Endodermal cell (in vitro differentiated cells): ENCODE results near the gene HDAC11. TPM values are rescaled to one million over a fixed set of nuclear protein-coding genes. Genes with fewer than 3 reads are reported as not detected.

Experiments
- DNase-seq: peaks from one replicate; pipeline ENCODE4 v3.0.0-alpha.2; 2017
- H3K27ac ChIP-seq: 2 replicates; pipeline ENCODE4 v1.5.1; 2013; ENCODE audit warnings: mild to moderate bottlenecking, low read depth, low read length, moderate library complexity
- H3K27me3 ChIP-seq: 2 replicates; pipeline ENCODE4 v1.6.1; 2013; ENCODE audit warnings: mild to moderate bottlenecking, low read length, moderate library complexity; ENCODE audit not compliant: insufficient read depth, control insufficient read depth, poor library complexity, severe bottlenecking
- H3K36me3 ChIP-seq: 2 replicates; pipeline ENCODE4 v1.7.0; 2013; ENCODE audit warnings: mild to moderate bottlenecking, low read length, moderate library complexity; ENCODE audit not compliant: control insufficient read depth, insufficient read depth
- H3K4me1 ChIP-seq: one replicate; pipeline ENCODE4 v1.7.0; 2013; ENCODE audit warnings: low read length; ENCODE audit not compliant: control insufficient read depth, insufficient read depth
- H3K4me3 ChIP-seq: 2 replicates; pipeline ENCODE4 v1.5.1; 2013; ENCODE audit warnings: mild to moderate bottlenecking, low read length, moderate library complexity
- H3K9ac ChIP-seq: 2 replicates; pipeline ENCODE4 v1.6.1; 2013; ENCODE audit warnings: mild to moderate bottlenecking, low read length, moderate library complexity; ENCODE audit not compliant: poor library complexity, severe bottlenecking; ENCODE audit errors: extremely low read depth
- H3K9me3 ChIP-seq: 2 replicates; pipeline ENCODE4 v1.6.1; 2013; ENCODE audit warnings: mild to moderate bottlenecking, low read length, moderate library complexity; ENCODE audit not compliant: control insufficient read depth
- H3K27ac Mint-ChIP-seq: 2 replicates; pipeline ENCODE4 v1.8.0; 2020; ENCODE audit warnings: mixed read lengths
- H3K27me3 Mint-ChIP-seq: 2 replicates; pipeline ENCODE4 v1.8.0; 2021; ENCODE audit warnings: mild to moderate bottlenecking, mixed read lengths; ENCODE audit not compliant: insufficient read depth
- H3K36me3 Mint-ChIP-seq: 2 replicates; pipeline ENCODE4 v1.8.0; 2020; ENCODE audit warnings: low read depth, mixed read lengths
- H3K4me1 Mint-ChIP-seq: 2 replicates; pipeline ENCODE4 v1.8.0; 2020; ENCODE audit warnings: mixed read lengths
- H3K4me3 Mint-ChIP-seq: 2 replicates; pipeline ENCODE4 v1.8.0; 2020; ENCODE audit warnings: mild to moderate bottlenecking, moderate library complexity, mixed read lengths
- H3K9me3 Mint-ChIP-seq: 2 replicates; pipeline ENCODE4 v1.8.0; 2020; ENCODE audit warnings: mild to moderate bottlenecking, mixed read lengths
- WGBS, 2 experiments: methylation state at CpG; one replicate each; pipeline versions ENCODE4 v1.1.5 to v1.1.7; 2013; ENCODE audit warnings: missing lambda C conversion rate in 2 of 2, mixed read lengths in 1 of 2; ENCODE audit not compliant: insufficient coverage in 1 of 2, insufficient read length in 1 of 2; 5-methylcytosine and 5-hydroxymethylcytosine counted together
- total RNA-seq, 2 donors: library from RNA; stranded (reverse); fragmentation: NEBNext Ultra II Directional in 1 of 2; extraction: Animal tissue kit (Norgen Biotek cat#: 25700) in 1 of 2; gene quantifications; 2 replicates in 1 of 2; 3 replicates in 1 of 2; pipeline ENCODE4 v1.2.1, GENCODE V29; 2021
- TF ChIP-seq, protein P1 (sequence below): fragments of 200-600 bp; sonication (generic); conservative IDR thresholded peaks from 2 replicates; pipeline ENCODE4 v1.5.0; 2021; ENCODE audit warnings: antibody characterized with exemption, mild to moderate bottlenecking

The HDAC11 gene
- total RNA-seq, 2 donors from 2014 or later = 17.0 to 17.1 TPM

DNA sequence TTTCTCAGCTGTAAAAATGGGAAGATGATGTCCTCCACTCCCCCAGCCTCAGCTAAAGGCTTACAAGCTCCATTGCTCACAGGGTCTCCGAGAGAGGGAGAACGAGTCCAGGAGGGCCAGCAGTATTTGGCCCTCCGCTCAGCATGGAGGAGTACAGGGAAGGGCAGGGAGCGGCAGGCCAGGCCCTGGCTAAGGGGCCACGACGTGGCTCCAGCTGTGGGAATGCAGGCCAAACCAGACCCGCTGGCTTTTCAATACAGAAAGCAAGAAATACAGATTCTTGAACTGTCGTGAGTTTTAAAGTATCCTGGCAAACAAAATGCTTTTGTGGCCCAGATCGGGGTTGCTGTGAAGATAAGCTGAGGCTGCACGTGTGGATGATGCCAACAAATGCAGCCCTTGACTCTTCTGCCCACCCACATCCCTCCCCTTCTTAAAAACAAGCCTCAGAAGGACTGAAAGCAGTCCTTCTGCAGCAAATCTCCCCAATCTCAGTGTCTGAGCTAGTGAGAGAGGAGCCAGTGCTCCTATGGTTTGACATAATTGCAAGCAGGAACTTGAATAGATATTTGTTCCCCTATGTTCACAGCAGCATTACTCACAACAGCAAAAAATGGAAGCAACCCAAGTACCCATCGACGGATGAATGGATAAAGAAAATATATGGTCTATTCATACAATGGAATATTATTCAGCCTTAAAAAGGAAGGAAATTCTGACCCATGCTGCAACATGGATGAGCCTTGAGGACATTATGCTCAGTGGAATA is 50.3 kb downstream of the HDAC11 start:
- no peaks in the 10 kb centered on the region for H3K27me3 ChIP-seq
- no peak for DNase-seq
- TF ChIP-seq, protein P1, sequence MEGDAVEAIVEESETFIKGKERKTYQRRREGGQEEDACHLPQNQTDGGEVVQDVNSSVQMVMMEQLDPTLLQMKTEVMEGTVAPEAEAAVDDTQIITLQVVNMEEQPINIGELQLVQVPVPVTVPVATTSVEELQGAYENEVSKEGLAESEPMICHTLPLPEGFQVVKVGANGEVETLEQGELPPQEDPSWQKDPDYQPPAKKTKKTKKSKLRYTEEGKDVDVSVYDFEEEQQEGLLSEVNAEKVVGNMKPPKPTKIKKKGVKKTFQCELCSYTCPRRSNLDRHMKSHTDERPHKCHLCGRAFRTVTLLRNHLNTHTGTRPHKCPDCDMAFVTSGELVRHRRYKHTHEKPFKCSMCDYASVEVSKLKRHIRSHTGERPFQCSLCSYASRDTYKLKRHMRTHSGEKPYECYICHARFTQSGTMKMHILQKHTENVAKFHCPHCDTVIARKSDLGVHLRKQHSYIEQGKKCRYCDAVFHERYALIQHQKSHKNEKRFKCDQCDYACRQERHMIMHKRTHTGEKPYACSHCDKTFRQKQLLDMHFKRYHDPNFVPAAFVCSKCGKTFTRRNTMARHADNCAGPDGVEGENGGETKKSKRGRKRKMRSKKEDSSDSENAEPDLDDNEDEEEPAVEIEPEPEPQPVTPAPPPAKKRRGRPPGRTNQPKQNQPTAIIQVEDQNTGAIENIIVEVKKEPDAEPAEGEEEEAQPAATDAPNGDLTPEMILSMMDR = no peak
- no peaks in the 10 kb centered on the region for H3K9me3 ChIP-seq
- no peak overlapping the region for H3K4me3 ChIP-seq
- H3K27ac Mint-ChIP-seq = no peak overlapping the region
- no peak overlapping the region for H3K4me3 Mint-ChIP-seq
- H3K36me3 ChIP-seq = no peaks in the 10 kb centered on the region
- H3K9ac ChIP-seq = no peak overlapping the region
- H3K9me3 Mint-ChIP-seq = no peaks in the 10 kb centered on the region
- H3K27me3 Mint-ChIP-seq = peaks cover 3% of the 10 kb centered on the region
- H3K4me1 Mint-ChIP-seq = peaks cover 16% of the 10 kb centered on the region
- peaks cover 9% of the 10 kb centered on the region for H3K4me1 ChIP-seq
- no peak overlapping the region for H3K27ac ChIP-seq
- no peaks in the 10 kb centered on the region for H3K36me3 Mint-ChIP-seq
- WGBS, 2 experiments = 88 to 92% methylated on average over 9 to 12 of the region's 12 CpGs

DNA sequence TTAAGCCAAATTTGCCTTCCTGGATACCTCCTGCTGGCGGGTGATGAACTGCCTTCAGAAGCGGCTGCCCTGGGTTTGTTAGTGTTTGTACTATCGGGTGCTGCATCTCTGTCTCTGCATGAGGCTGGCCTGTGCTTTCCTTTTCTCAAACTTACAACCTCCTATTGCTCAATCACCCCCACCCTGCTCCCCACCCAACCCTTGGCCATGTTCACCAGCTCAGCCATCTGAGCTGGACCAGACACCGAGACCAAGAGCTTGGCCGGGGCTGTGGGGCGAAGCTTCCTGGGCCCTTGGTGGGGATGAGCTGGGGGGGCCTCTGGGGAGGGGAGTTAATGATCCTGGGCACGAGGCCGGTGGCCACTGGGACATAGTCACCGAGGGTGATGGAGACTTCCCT is 52.0 kb downstream of the HDAC11 start:
- Histone ChIP-seq H3K4me3 (no peak overlapping the region), H3K27ac (no peak overlapping the region), H3K9me3 (no peaks in the 10 kb centered on the region), H3K27me3 (no peaks in the 10 kb centered on the region), H3K9ac (no peak overlapping the region), H3K36me3 (no peaks in the 10 kb centered on the region), H3K4me1 (no peaks in the 10 kb centered on the region)
- DNase-seq = no peak
- 90 to 100% methylated on average over 1 to 9 of the region's 9 CpGs for WGBS, 2 experiments
- Mint-ChIP-seq H3K4me1 (peaks cover 14% of the 10 kb centered on the region), H3K9me3 (no peaks in the 10 kb centered on the region), H3K27ac (no peak overlapping the region), H3K36me3 (no peaks in the 10 kb centered on the region), H3K27me3 (peaks cover 5% of the 10 kb centered on the region), H3K4me3 (no peak overlapping the region)
- TF ChIP-seq, protein P1 = no peak

GRCh38 chr3:13532631-13533030 is 52.5 kb downstream of the HDAC11 start:
- 94 to 100% methylated on average over 2 to 5 of the region's 5 CpGs for WGBS, 2 experiments

More at GRCh38 chr3:13532631-13533030, 52.5 kb downstream of the HDAC11 start:
- no peaks in the 10 kb centered on the region for H3K4me1 ChIP-seq
- H3K27ac Mint-ChIP-seq = no peak overlapping the region
- no peak overlapping the region for H3K27ac ChIP-seq
- peaks cover 5% of the 10 kb centered on the region for H3K27me3 Mint-ChIP-seq
- no peak for DNase-seq
- no peak overlapping the region for H3K9ac ChIP-seq
- no peaks in the 10 kb centered on the region for H3K36me3 Mint-ChIP-seq
- H3K4me3 Mint-ChIP-seq = no peak overlapping the region
- H3K4me1 Mint-ChIP-seq = peaks cover 14% of the 10 kb centered on the region
- H3K9me3 ChIP-seq = no peaks in the 10 kb centered on the region
- H3K27me3 ChIP-seq = no peaks in the 10 kb centered on the region
- no peaks in the 10 kb centered on the region for H3K36me3 ChIP-seq
- TF ChIP-seq, protein P1 = no peak
- H3K4me3 ChIP-seq = no peak overlapping the region
- H3K9me3 Mint-ChIP-seq = no peaks in the 10 kb centered on the region
